Thyroid gland (tissue), 4 donors: Measurements from ENCODE around the gene TLE6. TPM values are rescaled to one million over a fixed set of nuclear protein-coding genes. Genes with fewer than 3 reads are reported as not detected.

Experiments used
- DNase-seq, 2 donors: peaks; one replicate each; pipeline ENCODE4 v3.0.0-alpha.2; 2019
- H3K27ac ChIP-seq, 3 donors: fragments of 200-600 bp; sonication (generic); 1 replicate in 2 of 3; 2 replicates in 1 of 3; pipeline ENCODE4 v1.5.1; 2016 to 2019; ENCODE audit warnings: mild to moderate bottlenecking in 1 of 3, moderate library complexity in 1 of 3
- H3K27me3 ChIP-seq: fragments of 200-600 bp; sonication (generic); one replicate; pipeline ENCODE4 v1.5.1; 2019
- H3K36me3 ChIP-seq, 2 donors: fragments of 200-600 bp; sonication (generic); one replicate each; pipeline ENCODE4 v1.5.1; 2016 to 2019
- H3K4me1 ChIP-seq, 2 donors: fragments of 200-600 bp; sonication (generic); one replicate each; pipeline ENCODE4 v1.5.1; 2017 to 2019
- H3K4me3 ChIP-seq, 3 donors: fragments of 200-600 bp; sonication (generic); replicated peaks in 1 of 3; 1 replicate in 2 of 3; 2 replicates in 1 of 3; pipeline ENCODE4 v1.5.1; 2016; ENCODE audit warnings: mild to moderate bottlenecking in 1 of 3
- H3K9me3 ChIP-seq: fragments of 200-600 bp; sonication (generic); one replicate; pipeline ENCODE4 v1.5.1; 2017
- CTCF ChIP-seq, 6 experiments: fragments of 200-600 bp in 3 of 6; fragments of 450-650 bp in 3 of 6; sonication (generic) in 3 of 6; IDR thresholded peaks; one replicate each; pipeline ENCODE4 v1.5.1; 2016 to 2019; ENCODE audit warnings: antibody characterized with exemption in 6 of 6, mild to moderate bottlenecking in 2 of 6, inconsistent platforms in 1 of 6, moderate library complexity in 1 of 6
- POLR2A ChIP-seq, 2 donors: fragments of 450-650 bp; IDR thresholded peaks; one replicate each; pipeline ENCODE4 v1.6.1; 2017; ENCODE audit warnings: antibody characterized with exemption in 2 of 2, mild to moderate bottlenecking in 2 of 2, moderate library complexity in 1 of 2
- WGBS, 2 donors: methylation state at CpG; one replicate each; pipeline ENCODE4 v1.1.5; 2017; 5-methylcytosine and 5-hydroxymethylcytosine counted together
- intact Hi-C: fragments of 100-400 bp; cut with DNase I; formaldehyde crosslinking; loops from one replicate; pipeline ENCODE4 v1.15.1; 2023
- total RNA-seq, 4 donors: library from RNA; depleted of rRNA; stranded (reverse); fragments of >200 nt; gene quantifications; one replicate each; pipeline ENCODE4 v1.2.3, GENCODE V29; 2016

TLE6 gene
- total RNA-seq, 4 donors from 2014 or later: 2.4 to 20.7 (median 11.6) TPM

GRCh38 chr19:3027292-3027691, 49.9 kb downstream of the TLE6 start:
- TF ChIP-seq CTCF (IDR thresholded peaks at IDR 0.05) (no peak), POLR2A (IDR thresholded peaks at IDR 0.05) (no peak)
- Histone ChIP-seq H3K27ac (peak overlapping the region in 1 of 3 donors; percentile 78), H3K4me3 (no peak overlapping the region), H3K9me3 (no peaks in the 10 kb centered on the region), H3K36me3 (no peaks in the 10 kb centered on the region), H3K4me1 (peaks cover 10 to 12% of the 10 kb centered on the region in 2 donors), H3K27me3 (no peaks in the 10 kb centered on the region)
- intact Hi-C loops: loop anchor here (5.0 kb wide), 1 partner anchor 40 kb away; no protein-coding TSS in a partner anchor
- 78 to 89% methylated on average over 1 to 2 of the region's 2 CpGs for WGBS, 2 donors
- DNase-seq: no peak

GRCh38 chr19:3027981-3028304, 50.6 kb downstream of the TLE6 start:
- peak overlapping the region; percentile 73 to 82 (median 78) for H3K27ac ChIP-seq
- H3K27me3 ChIP-seq: no peaks in the 10 kb centered on the region
- TF ChIP-seq POLR2A (IDR thresholded peaks at IDR 0.05) (no peak), CTCF (IDR thresholded peaks at IDR 0.05) (no peak)
- WGBS, 2 donors: 53 to 90% methylated on average over 2 to 7 of the region's 9 CpGs
- H3K4me1 ChIP-seq: peaks cover 10 to 12% of the 10 kb centered on the region in 2 donors
- intact Hi-C loops: loop anchor here (5.0 kb wide), 1 partner anchor 41 kb away; no protein-coding TSS in a partner anchor
- H3K9me3 ChIP-seq: no peaks in the 10 kb centered on the region
- no peaks in the 10 kb centered on the region for H3K36me3 ChIP-seq
- H3K4me3 ChIP-seq: peak overlapping the region in 1 of 3 donors; percentile 71
- no peak for DNase-seq

- Histone ChIP-seq H3K4me3 (peak overlapping the region; percentile 59 to 71 (median 69)), H3K27me3 (no peaks in the 10 kb centered on the region), H3K27ac (peak overlapping the region; percentile 73 to 82 (median 78)), H3K36me3 (no peaks in the 10 kb centered on the region), H3K4me1 (peaks cover 10 to 12% of the 10 kb centered on the region in 2 donors), H3K9me3 (no peaks in the 10 kb centered on the region)
- no peak for TF ChIP-seq CTCF (IDR thresholded peaks at IDR 0.05)
- no peak for TF ChIP-seq POLR2A (IDR thresholded peaks at IDR 0.05)
- intact Hi-C loops: loop anchor here (5.0 kb wide), 1 partner anchor 41 kb away; no protein-coding TSS in a partner anchor
- peak; percentile 59 to 68 for DNase-seq
- WGBS, 2 donors: 1 to 5% methylated on average over 7 to 23 of the region's 40 CpGs
Measured at GRCh38 chr19:3028305-3029064, 51.1 kb downstream of the TLE6 start.

GRCh38 chr19:3029065-3029923, 51.9 kb downstream of the TLE6 start, which contains the start of gene TLE2:
Gene TLE2, minus strand, starts transcription at chr19:3029280. Its CDS starts 376 bp downstream, at chr19:3028904.
- DNase-seq: peak; percentile 58
- Histone ChIP-seq H3K9me3 (no peaks in the 10 kb centered on the region), H3K27me3 (no peaks in the 10 kb centered on the region), H3K4me3 (peak within 1 kb of the TSS; percentile 59 to 71 (median 69)), H3K4me1 (peaks cover 10 to 20% of the 10 kb centered on the region in 2 donors), H3K36me3 (no peaks in the 10 kb centered on the region), H3K27ac (peak within 1 kb of the TSS; percentile 73 to 82 (median 78))
- TF ChIP-seq CTCF (IDR thresholded peaks at IDR 0.05) (no peak), POLR2A (IDR thresholded peaks at IDR 0.05) (no peak)
- intact Hi-C loops: loop anchor here (5.0 kb wide), 1 partner anchor 42 kb away; no protein-coding TSS in a partner anchor
- WGBS, 2 donors: 11 to 50% methylated on average over 4 to 15 of the region's 85 CpGs
